ENCODE results near the gene CHCT1. TPM values are rescaled to one million over a fixed set of nuclear protein-coding genes. Genes with fewer than 3 reads are reported as not detected.

The CHCT1 gene
- total RNA-seq, 2 experiments from 2014 or later = not detected

DNA sequence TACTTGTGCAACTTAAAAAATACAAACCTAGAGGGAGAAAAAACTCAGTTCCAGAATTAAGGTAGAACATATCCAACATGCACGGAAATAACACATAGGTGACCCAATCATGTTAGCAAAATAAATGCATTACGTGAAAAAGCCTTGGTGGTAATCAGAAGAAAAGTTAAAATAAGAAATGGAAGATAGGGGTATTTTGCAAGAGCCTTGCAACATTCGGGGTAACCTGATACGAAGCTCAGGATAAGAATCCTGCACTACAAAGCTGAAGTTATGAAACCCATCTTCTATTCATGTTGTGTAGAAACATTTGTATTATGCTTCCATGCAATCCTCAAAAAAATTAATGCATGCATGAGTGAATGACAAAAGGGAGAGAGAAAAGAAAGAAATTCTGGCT is 33.1 kb downstream of the CHCT1 start:
- TF ChIP-seq, protein P1, sequence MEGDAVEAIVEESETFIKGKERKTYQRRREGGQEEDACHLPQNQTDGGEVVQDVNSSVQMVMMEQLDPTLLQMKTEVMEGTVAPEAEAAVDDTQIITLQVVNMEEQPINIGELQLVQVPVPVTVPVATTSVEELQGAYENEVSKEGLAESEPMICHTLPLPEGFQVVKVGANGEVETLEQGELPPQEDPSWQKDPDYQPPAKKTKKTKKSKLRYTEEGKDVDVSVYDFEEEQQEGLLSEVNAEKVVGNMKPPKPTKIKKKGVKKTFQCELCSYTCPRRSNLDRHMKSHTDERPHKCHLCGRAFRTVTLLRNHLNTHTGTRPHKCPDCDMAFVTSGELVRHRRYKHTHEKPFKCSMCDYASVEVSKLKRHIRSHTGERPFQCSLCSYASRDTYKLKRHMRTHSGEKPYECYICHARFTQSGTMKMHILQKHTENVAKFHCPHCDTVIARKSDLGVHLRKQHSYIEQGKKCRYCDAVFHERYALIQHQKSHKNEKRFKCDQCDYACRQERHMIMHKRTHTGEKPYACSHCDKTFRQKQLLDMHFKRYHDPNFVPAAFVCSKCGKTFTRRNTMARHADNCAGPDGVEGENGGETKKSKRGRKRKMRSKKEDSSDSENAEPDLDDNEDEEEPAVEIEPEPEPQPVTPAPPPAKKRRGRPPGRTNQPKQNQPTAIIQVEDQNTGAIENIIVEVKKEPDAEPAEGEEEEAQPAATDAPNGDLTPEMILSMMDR (IDR thresholded peaks at IDR 0.05) = no peak
- no peaks in the 10 kb centered on the region for H3K4me1 Mint-ChIP-seq (ENCODE audit: low read depth)
- DNase-seq (no peak), ATAC-seq (no peak)
- no peak overlapping the region for H3K4me3 Mint-ChIP-seq
- CTCF ChIA-PET = interaction anchor here (0.9 to 1.2 kb wide), 2 partner anchors 11 to 14 kb away, joined by 3 to 4 read pairs; no protein-coding TSS in a partner anchor
- H3K27ac Mint-ChIP-seq = no peak overlapping the region
- intact Hi-C loops (cut with micrococcal nuclease) = no loop called here
- no peaks in the 10 kb centered on the region for H3K27me3 Mint-ChIP-seq
- peaks cover 21% of the 10 kb centered on the region for H3K36me3 Mint-ChIP-seq (ENCODE audit: low read depth)
- POLR2A ChIA-PET = no interaction called here
- H3K9me3 Mint-ChIP-seq = no peaks in the 10 kb centered on the region

DNA sequence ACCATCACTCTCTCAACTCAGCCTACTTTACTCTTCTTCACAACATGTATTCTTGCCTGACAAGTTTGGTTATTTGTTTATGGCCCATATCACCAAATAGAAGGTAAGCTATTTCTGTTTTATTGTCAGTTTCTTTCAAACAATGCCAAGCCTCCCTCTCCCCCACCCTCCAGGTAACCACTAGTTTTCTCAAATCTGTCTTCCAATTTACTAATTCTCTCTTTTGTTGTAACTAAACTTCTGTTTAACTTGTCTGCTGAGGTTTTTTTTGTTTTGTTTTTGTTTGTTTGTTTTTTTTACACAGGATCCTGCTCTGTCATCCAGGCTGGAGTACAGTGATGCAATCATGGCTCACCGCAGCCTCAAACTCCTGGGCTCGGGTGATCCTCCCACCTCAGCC is 34.9 kb downstream of the CHCT1 start:
- H3K4me1 Mint-ChIP-seq (ENCODE audit: low read depth) = no peaks in the 10 kb centered on the region
- CTCF ChIA-PET = no interaction called here
- POLR2A ChIA-PET = interaction anchor here (0.7 kb wide), 1 partner anchor 1003 kb away, joined by 3 read pairs; no protein-coding TSS in a partner anchor
- peaks cover 28% of the 10 kb centered on the region for H3K36me3 Mint-ChIP-seq (ENCODE audit: low read depth)
- ATAC-seq (no peak), DNase-seq (no peak)
- no peak overlapping the region for H3K27ac Mint-ChIP-seq
- intact Hi-C loops (cut with micrococcal nuclease) = no loop called here
- H3K27me3 Mint-ChIP-seq = no peaks in the 10 kb centered on the region
- TF ChIP-seq, protein P1 (IDR thresholded peaks at IDR 0.05) = no peak
- no peak overlapping the region for H3K4me3 Mint-ChIP-seq
- H3K9me3 Mint-ChIP-seq = no peaks in the 10 kb centered on the region

DNA sequence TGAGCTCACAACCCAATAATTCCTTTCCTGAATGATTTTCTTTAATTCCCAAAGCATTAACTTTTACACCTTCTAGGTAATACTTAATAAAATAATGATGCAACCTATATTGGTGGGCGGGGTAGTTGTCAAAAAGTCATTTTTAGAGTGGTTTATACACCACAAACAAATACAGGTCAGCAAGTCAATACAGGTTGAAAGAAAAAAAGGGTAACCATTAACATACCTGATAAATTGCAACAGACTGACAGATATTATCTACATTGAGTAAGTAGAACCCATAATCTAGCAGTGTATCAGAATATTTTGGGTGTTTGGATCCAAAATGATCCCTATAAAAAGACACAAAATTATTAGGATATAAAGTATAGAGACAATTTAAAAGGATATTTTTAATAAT is 39.3 kb downstream of the CHCT1 start:
- no peak for DNase-seq
- no peak for ATAC-seq
- TF ChIP-seq, protein P1 (IDR thresholded peaks at IDR 0.05) = no peak
- Mint-ChIP-seq H3K4me3 (no peak overlapping the region), H3K9me3 (no peaks in the 10 kb centered on the region), H3K4me1 (ENCODE audit: low read depth) (no peaks in the 10 kb centered on the region), H3K27me3 (no peaks in the 10 kb centered on the region), H3K36me3 (ENCODE audit: low read depth) (peaks cover 29% of the 10 kb centered on the region), H3K27ac (no peak overlapping the region)
- ChIA-PET CTCF (no interaction called here), POLR2A (no interaction called here)
- intact Hi-C loops (cut with micrococcal nuclease) = no loop called here

DNA sequence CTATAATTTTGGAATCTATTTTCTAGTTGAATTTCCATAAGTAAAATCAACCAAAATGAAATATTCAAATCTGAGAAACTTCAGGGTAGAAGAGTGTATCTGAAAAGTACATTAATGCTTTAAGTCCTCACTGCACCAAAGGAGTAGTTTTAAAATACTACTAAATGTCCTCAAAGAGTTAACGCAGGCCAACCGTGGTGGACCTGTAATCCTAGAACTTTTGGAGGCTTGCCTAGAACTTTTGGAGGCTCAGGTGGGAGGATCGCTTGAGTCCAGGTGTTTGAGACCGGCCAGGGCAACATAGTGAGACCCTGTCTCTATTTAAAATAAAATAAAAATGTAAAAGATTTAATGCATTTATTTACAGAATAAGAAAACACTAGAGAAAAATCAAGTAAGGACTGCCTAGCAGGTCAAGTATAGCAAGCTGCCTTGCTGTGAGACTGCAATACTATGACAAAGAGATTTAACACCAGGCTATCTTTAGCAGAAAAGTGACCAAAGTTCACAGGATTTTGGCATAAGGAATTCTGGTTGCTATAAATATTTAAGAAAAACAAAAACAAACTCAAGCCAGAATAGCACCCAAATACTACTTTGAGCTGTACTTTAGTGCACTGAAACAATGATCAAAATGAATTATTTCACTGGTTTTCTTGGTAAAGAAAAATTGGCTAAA is 41.0 kb downstream of the CHCT1 start:
- Mint-ChIP-seq H3K4me3 (no peak overlapping the region), H3K36me3 (ENCODE audit: low read depth) (peaks cover 21% of the 10 kb centered on the region), H3K27ac (no peak overlapping the region), H3K27me3 (no peaks in the 10 kb centered on the region), H3K4me1 (ENCODE audit: low read depth) (no peaks in the 10 kb centered on the region), H3K9me3 (no peaks in the 10 kb centered on the region)
- ATAC-seq (no peak), DNase-seq (no peak)
- intact Hi-C loops (cut with micrococcal nuclease) = no loop called here
- ChIA-PET POLR2A (no interaction called here), CTCF (no interaction called here)
- TF ChIP-seq, protein P1 (IDR thresholded peaks at IDR 0.05) = no peak

DNA sequence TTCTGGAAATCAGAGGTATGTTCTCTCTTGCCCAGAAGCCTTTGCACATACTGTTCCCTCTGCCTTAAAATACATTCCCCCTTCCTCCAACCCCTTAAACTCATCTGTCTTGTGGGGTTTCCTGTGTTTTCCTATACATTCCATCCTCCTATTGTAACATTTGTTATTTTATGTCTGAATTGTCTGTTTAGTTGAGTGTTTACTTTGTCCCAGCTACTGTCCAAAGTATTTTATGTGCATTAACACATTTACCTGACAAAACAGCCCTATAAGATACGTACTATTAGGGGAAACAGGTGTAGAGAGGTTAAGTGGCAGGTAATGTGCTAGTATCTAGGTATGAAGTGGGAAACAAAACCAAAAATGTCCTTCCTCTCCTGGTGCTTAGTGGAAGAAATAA is 42.1 kb downstream of the CHCT1 start:
- TF ChIP-seq, protein P1 (IDR thresholded peaks at IDR 0.05) = no peak
- DNase-seq (no peak), ATAC-seq (no peak)
- ChIA-PET CTCF (no interaction called here), POLR2A (no interaction called here)
- Mint-ChIP-seq H3K9me3 (no peaks in the 10 kb centered on the region), H3K27ac (peak overlapping the region; percentile 60), H3K27me3 (no peaks in the 10 kb centered on the region), H3K4me1 (ENCODE audit: low read depth) (no peaks in the 10 kb centered on the region), H3K36me3 (ENCODE audit: low read depth) (peaks cover 15% of the 10 kb centered on the region), H3K4me3 (no peak overlapping the region)
- intact Hi-C loops (cut with micrococcal nuclease) = no loop called here
